ENCODE results near the gene TRNT1. TPM values are rescaled to one million over a fixed set of nuclear protein-coding genes. Genes with fewer than 3 reads are reported as not detected.
A peak's percentile ranks its signal among the peaks of the same experiment; 100 is the strongest.

TRNT1 gene
- total and polyA plus RNA-seq, 2 donors (not counting 1 experiment from before 2014, with no cell fraction given), result 14.9 to 27.7 TPM

DNA sequence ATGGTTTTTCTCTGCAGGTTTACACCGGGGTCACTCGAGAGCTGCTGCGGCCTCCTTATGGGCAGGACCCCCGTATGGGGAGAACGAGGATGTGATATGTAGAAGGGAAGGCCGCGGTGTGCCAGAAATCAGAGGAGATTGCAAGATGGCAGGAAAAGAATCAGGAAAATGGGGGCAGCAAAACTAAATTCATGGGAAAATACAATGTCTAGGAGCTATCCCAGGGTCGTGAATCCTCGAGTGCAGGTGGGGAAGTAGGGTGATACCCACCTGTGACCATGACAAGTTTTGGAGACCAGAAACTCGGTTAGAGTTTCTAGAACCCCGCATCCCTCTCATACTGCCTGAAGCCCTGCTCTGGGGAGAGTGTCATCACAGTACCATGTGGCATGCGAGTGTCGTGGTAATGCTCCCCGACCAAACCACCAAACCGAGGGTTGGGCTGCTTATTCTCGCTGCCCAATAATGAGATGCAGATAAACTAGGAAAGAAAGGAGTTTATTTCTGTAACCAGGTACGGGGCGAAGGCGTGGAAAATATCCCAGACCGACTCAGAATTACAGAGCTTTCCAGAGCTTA lies 781 bp downstream of the TRNT1 start:
- Histone ChIP-seq H3K9ac (ENCODE audit: insufficient read depth, low read length) (peak overlapping the region; percentile 98), H3K79me2 (ENCODE audit: control insufficient read depth, insufficient read depth, low read length) (peaks cover 20% of the 10 kb centered on the region), H3K4me1 (ENCODE audit: control insufficient read depth, extremely low read depth, insufficient read depth, low read length) (peaks cover 2% of the 10 kb centered on the region), H3K27ac (ENCODE audit: insufficient read depth, low read length) (peak overlapping the region; percentile 99), H3K4me3 (replicated peaks in 1 of 4; ENCODE audit: control extremely low read depth in 1 of 4, insufficient read depth in 1 of 4, low read depth in 3 of 4, low read length in 4 of 4) (peak overlapping the region; percentile 74 to 95 (median 90)), H3K27me3 (ENCODE audit: control insufficient read depth, insufficient read depth, low read length) (no peaks in the 10 kb centered on the region), H2AFZ (ENCODE audit: low read length) (peak overlapping the region; percentile 90), H4K20me1 (ENCODE audit: control insufficient read depth, extremely low read depth, insufficient read depth, low read length) (no peaks in the 10 kb centered on the region), H3K4me2 (ENCODE audit: extremely low read depth, insufficient read depth, low read length) (peak overlapping the region; percentile 71), H3K9me3 (ENCODE audit: control insufficient read depth, insufficient read depth, low read depth, low read length) (no peaks in the 10 kb centered on the region), H3K36me3 (ENCODE audit: control insufficient read depth, insufficient read depth, low read length) (peaks cover 3% of the 10 kb centered on the region)
- TF ChIP-seq EZH2 (IDR thresholded peaks at IDR 0.05; ENCODE audit: low read length, missing control alignments), result no peak
- TF ChIP-seq, protein P1, sequence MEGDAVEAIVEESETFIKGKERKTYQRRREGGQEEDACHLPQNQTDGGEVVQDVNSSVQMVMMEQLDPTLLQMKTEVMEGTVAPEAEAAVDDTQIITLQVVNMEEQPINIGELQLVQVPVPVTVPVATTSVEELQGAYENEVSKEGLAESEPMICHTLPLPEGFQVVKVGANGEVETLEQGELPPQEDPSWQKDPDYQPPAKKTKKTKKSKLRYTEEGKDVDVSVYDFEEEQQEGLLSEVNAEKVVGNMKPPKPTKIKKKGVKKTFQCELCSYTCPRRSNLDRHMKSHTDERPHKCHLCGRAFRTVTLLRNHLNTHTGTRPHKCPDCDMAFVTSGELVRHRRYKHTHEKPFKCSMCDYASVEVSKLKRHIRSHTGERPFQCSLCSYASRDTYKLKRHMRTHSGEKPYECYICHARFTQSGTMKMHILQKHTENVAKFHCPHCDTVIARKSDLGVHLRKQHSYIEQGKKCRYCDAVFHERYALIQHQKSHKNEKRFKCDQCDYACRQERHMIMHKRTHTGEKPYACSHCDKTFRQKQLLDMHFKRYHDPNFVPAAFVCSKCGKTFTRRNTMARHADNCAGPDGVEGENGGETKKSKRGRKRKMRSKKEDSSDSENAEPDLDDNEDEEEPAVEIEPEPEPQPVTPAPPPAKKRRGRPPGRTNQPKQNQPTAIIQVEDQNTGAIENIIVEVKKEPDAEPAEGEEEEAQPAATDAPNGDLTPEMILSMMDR (conservative IDR thresholded peaks at IDR 0.05 in 1 of 2, IDR thresholded peaks at IDR 0.05 in 1 of 2; ENCODE audit: low read depth in 1 of 2, low read length in 2 of 2), result no peak
- peak in 1 of 2 donors; percentile 18 for DNase-seq (ENCODE audit: low read depth in 2 of 2)

DNA sequence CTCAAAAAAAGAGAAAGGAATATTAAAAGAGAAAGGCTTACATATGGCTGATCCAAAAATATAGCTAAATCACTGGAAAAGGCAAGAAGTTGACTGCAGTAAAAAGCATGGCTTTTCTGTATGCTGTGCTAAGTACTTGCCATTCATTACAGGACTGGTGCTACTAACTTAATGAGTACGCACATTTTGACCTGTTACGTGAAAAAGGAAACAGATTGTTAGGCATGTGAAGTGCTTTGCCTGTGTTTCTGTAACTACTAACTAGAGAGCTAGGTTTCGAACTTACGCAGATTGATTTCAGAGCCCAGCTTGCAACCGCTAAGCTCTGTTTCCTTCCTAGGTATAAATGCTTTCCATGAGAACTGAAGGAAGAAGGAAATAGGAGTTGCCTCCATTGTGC lies 2.8 kb downstream of the TRNT1 start:
- Histone ChIP-seq H3K79me2 (ENCODE audit: control insufficient read depth, insufficient read depth, low read length) (peaks cover 24% of the 10 kb centered on the region), H3K9me3 (ENCODE audit: control insufficient read depth, insufficient read depth, low read depth, low read length) (no peaks in the 10 kb centered on the region), H3K4me3 (replicated peaks in 1 of 4; ENCODE audit: control extremely low read depth in 1 of 4, insufficient read depth in 1 of 4, low read depth in 3 of 4, low read length in 4 of 4) (no peak overlapping the region), H3K27me3 (ENCODE audit: control insufficient read depth, insufficient read depth, low read length) (no peaks in the 10 kb centered on the region), H3K36me3 (ENCODE audit: control insufficient read depth, insufficient read depth, low read length) (peaks cover 3% of the 10 kb centered on the region), H2AFZ (ENCODE audit: low read length) (no peak overlapping the region), H4K20me1 (ENCODE audit: control insufficient read depth, extremely low read depth, insufficient read depth, low read length) (no peaks in the 10 kb centered on the region), H3K4me2 (ENCODE audit: extremely low read depth, insufficient read depth, low read length) (no peak overlapping the region), H3K4me1 (ENCODE audit: control insufficient read depth, extremely low read depth, insufficient read depth, low read length) (peaks cover 2% of the 10 kb centered on the region), H3K9ac (ENCODE audit: insufficient read depth, low read length) (no peak overlapping the region), H3K27ac (ENCODE audit: insufficient read depth, low read length) (no peak overlapping the region)
- TF ChIP-seq, protein P1 (conservative IDR thresholded peaks at IDR 0.05 in 1 of 2, IDR thresholded peaks at IDR 0.05 in 1 of 2; ENCODE audit: low read depth in 1 of 2, low read length in 2 of 2), result no peak
- TF ChIP-seq EZH2 (IDR thresholded peaks at IDR 0.05; ENCODE audit: low read length, missing control alignments), result no peak
- no peak for DNase-seq (ENCODE audit: low read depth in 2 of 2)

DNA sequence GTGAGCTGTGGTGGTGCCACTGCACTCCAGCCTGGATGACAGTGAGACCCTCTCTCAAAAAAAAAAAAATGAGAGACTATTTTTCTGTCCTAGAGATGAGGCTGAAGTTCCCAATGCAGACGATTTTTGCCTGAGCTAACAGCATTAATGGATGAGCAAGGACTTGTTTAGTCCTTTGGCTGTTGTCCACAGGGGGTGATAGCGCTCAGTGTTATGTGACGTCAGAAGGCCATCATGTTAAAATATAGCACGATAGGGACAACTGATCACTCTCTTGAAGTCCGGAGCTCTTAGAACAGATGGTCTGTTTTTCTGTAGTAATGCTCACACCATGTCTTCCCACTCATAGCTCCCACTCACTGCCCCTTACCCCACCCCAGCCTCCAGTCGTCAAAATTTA lies 6.8 kb downstream of the TRNT1 start:
- no peak for DNase-seq (ENCODE audit: low read depth in 2 of 2)
- Histone ChIP-seq H3K4me1 (ENCODE audit: control insufficient read depth, extremely low read depth, insufficient read depth, low read length) (no peaks in the 10 kb centered on the region), H4K20me1 (ENCODE audit: control insufficient read depth, extremely low read depth, insufficient read depth, low read length) (no peaks in the 10 kb centered on the region), H3K4me3 (replicated peaks in 1 of 4; ENCODE audit: control extremely low read depth in 1 of 4, insufficient read depth in 1 of 4, low read depth in 3 of 4, low read length in 4 of 4) (no peak overlapping the region), H3K36me3 (ENCODE audit: control insufficient read depth, insufficient read depth, low read length) (peaks cover 3% of the 10 kb centered on the region), H3K9me3 (ENCODE audit: control insufficient read depth, insufficient read depth, low read depth, low read length) (no peaks in the 10 kb centered on the region), H3K27me3 (ENCODE audit: control insufficient read depth, insufficient read depth, low read length) (no peaks in the 10 kb centered on the region), H3K27ac (ENCODE audit: insufficient read depth, low read length) (no peak overlapping the region), H3K79me2 (ENCODE audit: control insufficient read depth, insufficient read depth, low read length) (peaks cover 19% of the 10 kb centered on the region), H3K4me2 (ENCODE audit: extremely low read depth, insufficient read depth, low read length) (no peak overlapping the region), H2AFZ (ENCODE audit: low read length) (no peak overlapping the region), H3K9ac (ENCODE audit: insufficient read depth, low read length) (no peak overlapping the region)
- no peak for TF ChIP-seq EZH2 (IDR thresholded peaks at IDR 0.05; ENCODE audit: low read length, missing control alignments)
- TF ChIP-seq, protein P1 (conservative IDR thresholded peaks at IDR 0.05 in 1 of 2, IDR thresholded peaks at IDR 0.05 in 1 of 2; ENCODE audit: low read depth in 1 of 2, low read length in 2 of 2), result no peak
